KMS-11 (cell line): ENCODE results near the gene ADGRV1.

Experiments
- H2AFZ ChIP-seq: fragments of 200-600 bp; sonication (generic); 2 replicates; pipeline ENCODE4 v1.6.1; 2016; ENCODE audit warnings: antibody characterized with exemption, mixed run types, low read depth
- H3K27ac ChIP-seq: fragments of 200-600 bp; sonication (generic); 2 replicates; pipeline ENCODE4 v1.6.1; 2016; ENCODE audit warnings: mild to moderate bottlenecking, mixed run types
- H3K27me3 ChIP-seq: fragments of 200-600 bp; sonication (generic); 2 replicates; pipeline ENCODE4 v1.6.1; 2017; ENCODE audit warnings: mild to moderate bottlenecking, low read depth, mixed run types, moderate library complexity; ENCODE audit not compliant: insufficient read depth
- H3K36me3 ChIP-seq: fragments of 200-600 bp; sonication (generic); 2 replicates; pipeline ENCODE4 v1.6.1; 2017; ENCODE audit warnings: mild to moderate bottlenecking, mixed run types; ENCODE audit not compliant: insufficient read depth
- H3K4me1 ChIP-seq: fragments of 200-600 bp; sonication (generic); 2 replicates; pipeline ENCODE4 v1.6.1; 2016; ENCODE audit warnings: mild to moderate bottlenecking, low read depth, mixed run types; ENCODE audit not compliant: poor library complexity, severe bottlenecking
- H3K4me2 ChIP-seq: fragments of 200-600 bp; sonication (generic); 2 replicates; pipeline ENCODE4 v1.7.0; 2016; ENCODE audit warnings: mild to moderate bottlenecking, mixed run types
- H3K4me3 ChIP-seq: fragments of 200-600 bp; sonication (generic); IDR thresholded peaks from 2 replicates; pipeline ENCODE4 v1.6.1; 2017; ENCODE audit warnings: low read depth, low read length, mixed read lengths; ENCODE audit not compliant: insufficient read depth
- H3K79me2 ChIP-seq: fragments of 200-600 bp; sonication (generic); 2 replicates; pipeline ENCODE4 v1.6.1; 2016; ENCODE audit warnings: low read depth, mixed run types; ENCODE audit not compliant: insufficient read depth
- H3K9ac ChIP-seq: fragments of 200-600 bp; sonication (generic); 2 replicates; pipeline ENCODE4 v1.6.1; 2016; ENCODE audit warnings: mild to moderate bottlenecking, mixed run types
- H4K20me1 ChIP-seq: fragments of 200-600 bp; sonication (generic); 2 replicates; pipeline ENCODE4 v1.6.1; 2016; ENCODE audit warnings: mild to moderate bottlenecking, mixed run types; ENCODE audit not compliant: insufficient read depth
- CTCF ChIP-seq: fragments of 200-600 bp; sonication (generic); conservative IDR thresholded peaks from 2 replicates; pipeline ENCODE4 v1.6.1; 2017; ENCODE audit warnings: low read depth, mild to moderate bottlenecking, antibody characterized with exemption, low read length, moderate library complexity, mixed read lengths

The ADGRV1 gene

GRCh38 chr5:91132550-91132949 lies 574.0 kb downstream of the ADGRV1 start:
- Histone ChIP-seq H3K79me2 (no peaks in the 10 kb centered on the region), H3K27me3 (no peaks in the 10 kb centered on the region), H3K9ac (no peak overlapping the region), H3K36me3 (no peaks in the 10 kb centered on the region), H3K27ac (no peak overlapping the region), H3K4me1 (no peaks in the 10 kb centered on the region), H2AFZ (no peak overlapping the region), H4K20me1 (no peaks in the 10 kb centered on the region), H3K4me2 (no peak overlapping the region), H3K4me3 (no peak overlapping the region)
- TF ChIP-seq CTCF, result no peak

GRCh38 chr5:91133183-91133582 lies 574.6 kb downstream of the ADGRV1 start:
- no peaks in the 10 kb centered on the region for H3K36me3 ChIP-seq
- H3K4me1 ChIP-seq, result no peaks in the 10 kb centered on the region
- no peaks in the 10 kb centered on the region for H3K27me3 ChIP-seq
- H2AFZ ChIP-seq, result no peak overlapping the region
- H3K4me3 ChIP-seq, result no peak overlapping the region
- H4K20me1 ChIP-seq, result no peaks in the 10 kb centered on the region
- no peak for TF ChIP-seq CTCF
- no peak overlapping the region for H3K9ac ChIP-seq
- no peak overlapping the region for H3K27ac ChIP-seq
- H3K4me2 ChIP-seq, result no peak overlapping the region
- H3K79me2 ChIP-seq, result no peaks in the 10 kb centered on the region

- no peak overlapping the region for H3K27ac ChIP-seq
- H2AFZ ChIP-seq, result no peak overlapping the region
- TF ChIP-seq CTCF, result no peak
- peaks cover 6% of the 10 kb centered on the region for H3K4me1 ChIP-seq
- no peak overlapping the region for H3K4me2 ChIP-seq
- no peak overlapping the region for H3K9ac ChIP-seq
- H4K20me1 ChIP-seq, result no peaks in the 10 kb centered on the region
- no peaks in the 10 kb centered on the region for H3K36me3 ChIP-seq
- H3K4me3 ChIP-seq, result no peak overlapping the region
- H3K27me3 ChIP-seq, result no peaks in the 10 kb centered on the region
- H3K79me2 ChIP-seq, result no peaks in the 10 kb centered on the region
Observed at GRCh38 chr5:91135475-91136248, 577.1 kb downstream of the ADGRV1 start.

GRCh38 chr5:91136271-91136670 lies 577.7 kb downstream of the ADGRV1 start:
- Histone ChIP-seq H3K79me2 (no peaks in the 10 kb centered on the region), H3K36me3 (no peaks in the 10 kb centered on the region), H3K4me1 (peaks cover 6% of the 10 kb centered on the region), H3K27ac (no peak overlapping the region), H3K4me3 (no peak overlapping the region), H4K20me1 (no peaks in the 10 kb centered on the region), H3K27me3 (no peaks in the 10 kb centered on the region), H3K4me2 (no peak overlapping the region), H3K9ac (no peak overlapping the region), H2AFZ (no peak overlapping the region)
- TF ChIP-seq CTCF, result no peak
